Right renal cortex interstitium (tissue), 3 donors: ENCODE measurements around the gene HIGD1A. TPM values are rescaled to one million over a fixed set of nuclear protein-coding genes. Genes with fewer than 3 reads are reported as not detected.

Experiments
- DNase-seq, 3 donors: peaks; one replicate each; pipeline ENCODE4 v3.0.0-alpha.2; 2013; ENCODE audit warnings: low read depth in 3 of 3, low spot score in 2 of 3
- polyA plus RNA-seq, 3 donors: library from polyadenylated mRNA; unstranded; fragments of 120-200 nt; gene quantifications; one replicate each; pipeline ENCODE4 v1.2.1, GENCODE V29; 2013; ENCODE audit not compliant: insufficient read length in 3 of 3

HIGD1A gene
- polyA plus RNA-seq, 3 donors: 168 to 202 (median 185) TPM

- DNase-seq: no peak
Measured at GRCh38 chr3:42801784-42802183, 2.5 kb downstream of the HIGD1A start.

- DNase-seq: no peak
Measured at GRCh38 chr3:42801048-42801620, 3.2 kb downstream of the HIGD1A start.

- no peak for DNase-seq
Measured at GRCh38 chr3:42800251-42800650, 4.0 kb downstream of the HIGD1A start.

GRCh38 chr3:42799376-42799775, 4.9 kb downstream of the HIGD1A start:
- no peak for DNase-seq

- no peak for DNase-seq
Measured at GRCh38 chr3:42796332-42796885, 7.9 kb downstream of the HIGD1A start.

- no peak for DNase-seq
Measured at GRCh38 chr3:42795621-42796181, 8.6 kb downstream of the HIGD1A start.

- no peak for DNase-seq
Measured at GRCh38 chr3:42790714-42791229, 13.5 kb downstream of the HIGD1A start.

GRCh38 chr3:42786631-42787030, 17.7 kb downstream of the HIGD1A start:
- DNase-seq: no peak

GRCh38 chr3:42786212-42786611, 18.1 kb downstream of the HIGD1A start:
- no peak for DNase-seq

- peak in 2 of 3 donors; percentile 70 to 75 for DNase-seq
Measured at GRCh38 chr3:42780892-42781700, 23.2 kb downstream of the HIGD1A start.

- DNase-seq: no peak
Measured at GRCh38 chr3:42780398-42780797, 23.9 kb downstream of the HIGD1A start.

- DNase-seq: no peak
Measured at GRCh38 chr3:42778644-42779043, 25.6 kb downstream of the HIGD1A start.

- DNase-seq: no peak
Measured at GRCh38 chr3:42773409-42773751, 30.9 kb downstream of the HIGD1A start.

GRCh38 chr3:42772670-42773408, 31.5 kb downstream of the HIGD1A start, which contains the start of gene CCDC13:
Gene CCDC13, minus strand, starts transcription at chr3:42773253. Its CDS starts 14,908 bp downstream, at chr3:42758345.
- peak; percentile 89 to 96 (median 92) for DNase-seq

- no peak for DNase-seq
Measured at GRCh38 chr3:42771271-42771670, 33.0 kb downstream of the HIGD1A start.

GRCh38 chr3:42769477-42770131, 34.7 kb downstream of the HIGD1A start:
- no peak for DNase-seq

GRCh38 chr3:42764561-42765295, 39.6 kb downstream of the HIGD1A start:
- DNase-seq: no peak

GRCh38 chr3:42764115-42764514, 40.2 kb downstream of the HIGD1A start:
- no peak for DNase-seq

GRCh38 chr3:42763021-42763420, 41.3 kb downstream of the HIGD1A start:
- DNase-seq: no peak
